HUES6 (cell line): ENCODE measurements around the gene PKD1.

ENCODE experiments used
- H3K27ac ChIP-seq: 2 replicates; pipeline ENCODE4 v1.7.0; 2013; ENCODE audit warnings: low read depth, mild to moderate bottlenecking, low read length, inconsistent platforms
- H3K27me3 ChIP-seq: 2 replicates; pipeline ENCODE4 v1.6.1; 2013; ENCODE audit warnings: low read length; ENCODE audit not compliant: control insufficient read depth, insufficient read depth
- H3K36me3 ChIP-seq: 2 replicates; pipeline ENCODE4 v1.6.1; 2013; ENCODE audit warnings: low read length; ENCODE audit not compliant: control insufficient read depth, insufficient read depth
- H3K4me1 ChIP-seq: 2 replicates; pipeline ENCODE4 v1.6.1; 2013; ENCODE audit warnings: low read length; ENCODE audit not compliant: control insufficient read depth, insufficient read depth
- H3K4me3 ChIP-seq: 2 replicates; pipeline ENCODE4 v1.5.1; 2013; ENCODE audit warnings: low read depth, low read length
- H3K9ac ChIP-seq: one replicate; pipeline ENCODE4 v1.6.1; 2013; ENCODE audit warnings: mild to moderate bottlenecking, low read length
- H3K9me3 ChIP-seq: 2 replicates; pipeline ENCODE4 v1.6.1; 2013; ENCODE audit warnings: low read depth, low read length; ENCODE audit not compliant: control insufficient read depth, insufficient read depth

PKD1 gene

DNA sequence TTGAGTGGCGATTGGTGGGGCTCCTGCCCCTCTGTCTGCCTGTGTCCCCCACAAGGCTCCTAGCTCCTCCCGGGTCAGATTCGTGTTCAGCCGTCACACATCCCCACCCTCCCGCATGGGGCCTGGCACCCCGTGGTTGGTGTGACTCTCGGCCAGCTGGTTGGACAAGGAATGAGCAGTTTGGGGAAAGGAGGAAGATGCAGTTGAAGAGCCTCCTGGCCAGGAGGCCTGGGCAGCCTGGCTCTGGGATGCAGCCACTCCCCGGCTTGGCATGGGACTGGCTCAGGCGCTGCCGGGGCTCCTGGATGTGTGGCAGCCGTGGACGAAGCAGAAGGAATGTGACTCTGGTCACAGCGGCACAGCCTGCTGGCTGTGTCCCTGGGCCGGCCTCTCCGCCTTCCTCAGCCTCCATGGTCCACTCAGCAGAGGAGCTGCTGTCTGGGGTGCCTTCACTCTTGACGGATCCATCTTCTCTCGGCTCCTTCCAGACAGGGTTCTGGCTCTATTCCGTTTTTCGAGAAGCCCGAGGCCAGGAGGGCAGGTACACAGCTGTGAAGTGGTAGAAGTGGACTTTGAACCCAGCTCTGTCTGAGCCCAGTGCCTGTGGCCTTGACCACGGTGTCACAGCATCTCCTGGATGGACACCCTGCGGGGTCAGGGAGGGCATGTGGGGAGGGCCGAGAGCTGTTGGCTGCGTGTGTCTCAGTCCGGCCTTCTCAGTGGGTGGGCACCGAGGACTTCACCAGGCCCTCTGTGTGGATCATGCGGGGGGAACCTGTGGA lies 22.0 kb upstream of the PKD1 start:
- Histone ChIP-seq H3K4me3 (no peak overlapping the region), H3K27ac (no peak overlapping the region; the same call in 1 of the 2 replicates), H3K36me3 (peaks cover 24% of the 10 kb centered on the region), H3K27me3 (no peaks in the 10 kb centered on the region), H3K9ac (no peak overlapping the region), H3K4me1 (peaks cover 53% of the 10 kb centered on the region), H3K9me3 (no peaks in the 10 kb centered on the region)

DNA sequence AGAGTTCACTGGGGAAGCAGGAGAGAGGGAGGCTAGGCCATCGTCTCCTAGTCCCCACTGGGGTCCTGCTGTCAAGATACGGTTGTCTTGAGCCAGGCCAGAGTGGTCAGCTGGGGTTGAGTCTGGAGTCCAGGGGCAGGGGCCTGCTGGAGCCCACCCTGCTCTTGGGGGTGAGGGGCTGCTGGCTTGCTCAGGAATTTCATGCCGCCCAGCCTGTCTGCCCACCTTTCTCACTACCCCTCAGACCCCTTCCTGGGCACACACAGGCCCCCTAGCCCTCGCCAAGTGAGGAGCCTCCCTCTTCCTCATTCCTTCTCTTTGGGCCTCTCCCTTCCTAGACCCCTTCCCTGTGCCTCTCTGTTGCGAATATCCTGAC lies 21.1 kb upstream of the PKD1 start:
- Histone ChIP-seq H3K4me1 (peaks cover 58% of the 10 kb centered on the region), H3K9me3 (no peaks in the 10 kb centered on the region), H3K4me3 (peak overlapping the region; percentile 96), H3K36me3 (peaks cover 31% of the 10 kb centered on the region), H3K27ac (no peak overlapping the region), H3K27me3 (no peaks in the 10 kb centered on the region), H3K9ac (peak overlapping the region; percentile 42)

DNA sequence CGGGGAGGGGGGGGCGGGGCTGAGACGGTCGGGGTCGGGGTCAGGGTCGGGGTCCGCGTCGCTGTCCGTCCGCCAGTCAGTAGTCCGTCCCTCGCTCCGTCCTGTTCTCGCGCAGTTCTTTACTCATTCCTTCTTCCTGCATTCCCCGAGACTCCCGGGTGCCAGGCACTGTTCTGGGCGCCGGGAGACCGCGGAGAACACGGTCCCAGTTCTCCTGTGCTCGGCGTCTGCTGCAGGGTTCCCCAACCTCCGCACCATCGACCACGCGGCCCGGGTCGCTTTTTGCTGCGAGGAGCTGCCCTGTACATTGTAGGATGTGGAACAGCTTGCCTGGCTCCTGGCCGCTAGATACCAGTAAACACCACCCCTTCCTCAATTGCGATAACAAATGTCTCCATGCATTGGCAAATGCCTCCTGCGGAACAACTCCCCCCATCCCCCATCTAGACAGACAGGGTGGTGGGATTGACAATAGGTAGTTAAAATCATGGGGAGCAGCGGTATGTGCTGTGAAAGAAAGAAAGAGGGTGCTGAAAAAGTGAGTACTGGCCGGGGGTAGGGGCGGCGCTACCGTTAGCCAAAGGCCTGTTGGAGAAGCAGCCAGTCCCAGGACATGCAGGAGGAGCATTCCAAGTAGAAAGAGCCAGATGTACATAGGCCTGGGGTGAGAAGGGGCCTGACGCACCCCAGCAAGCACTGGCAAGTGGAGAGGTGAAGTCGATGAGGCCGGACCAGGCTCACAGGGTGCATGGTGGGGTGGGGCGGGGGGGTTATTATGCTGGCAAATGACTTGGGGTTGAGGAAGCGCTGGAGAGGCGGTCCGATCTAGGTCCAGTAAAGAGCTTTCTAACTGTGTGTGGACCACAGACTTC lies 20.5 kb upstream of the PKD1 start:
- peaks cover 37% of the 10 kb centered on the region for H3K36me3 ChIP-seq
- H3K27ac ChIP-seq = 0 out of 2 replicates have a peak overlapping the region, but pooled peaks have one; percentile 68
- peak overlapping the region; percentile 92 for H3K9ac ChIP-seq
- H3K4me1 ChIP-seq = peaks cover 64% of the 10 kb centered on the region
- H3K9me3 ChIP-seq = no peaks in the 10 kb centered on the region
- H3K4me3 ChIP-seq = peak overlapping the region; percentile 96
- no peaks in the 10 kb centered on the region for H3K27me3 ChIP-seq

DNA sequence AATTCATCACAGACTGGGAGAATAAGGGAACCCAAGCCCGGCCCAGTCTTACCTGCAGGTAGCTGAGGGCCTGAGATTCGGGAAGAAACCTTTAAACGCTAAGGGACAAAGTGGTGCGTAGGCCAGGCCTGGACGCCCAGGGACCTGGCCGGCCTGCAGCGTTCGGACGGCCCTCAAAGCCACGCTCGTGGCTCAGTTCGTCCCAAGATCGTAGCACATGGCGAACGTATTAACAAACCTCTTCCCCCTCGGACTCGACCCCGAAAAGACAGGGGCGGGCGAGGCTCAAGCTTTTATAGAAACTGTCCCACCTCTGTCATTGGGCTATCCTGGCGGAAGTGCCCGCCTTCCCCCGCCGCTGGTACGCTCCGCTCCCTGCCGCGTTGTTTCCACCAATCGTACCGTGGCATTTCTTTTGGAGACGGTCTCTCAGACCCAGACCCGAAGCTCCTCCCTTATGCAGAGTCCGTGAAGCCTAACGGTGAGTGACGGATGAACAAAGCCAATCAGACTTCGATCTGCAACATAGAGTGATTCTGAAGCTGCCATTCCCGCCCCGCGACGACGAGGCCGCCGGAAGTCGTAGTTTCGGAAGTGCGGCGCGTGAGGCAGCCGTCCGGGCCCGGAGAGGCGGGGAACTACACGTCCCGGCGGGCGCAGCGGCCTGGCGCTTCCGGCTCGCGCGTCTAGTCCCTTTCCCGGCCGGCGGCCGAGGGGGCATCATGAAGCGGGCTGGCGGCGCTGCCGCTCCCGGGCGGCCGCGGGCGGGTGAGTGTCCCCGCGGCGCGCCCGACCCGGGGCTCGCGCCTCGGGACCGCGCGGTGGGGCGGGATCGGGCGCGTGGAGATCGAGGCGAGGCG lies 19.6 kb upstream of the PKD1 start, which contains the start of gene TRAF7:
Gene TRAF7, plus strand, starts transcription at position 692 of the 860 bp plus-strand sequence. CDS start 8,139 bp downstream, outside the sequence.
- Histone ChIP-seq H3K36me3 (peaks cover 38% of the 10 kb centered on the region), H3K9ac (peak within 1 kb of the TSS; percentile 100), H3K4me3 (peak within 1 kb of the TSS; percentile 97), H3K9me3 (no peaks in the 10 kb centered on the region), H3K4me1 (peaks cover 69% of the 10 kb centered on the region), H3K27ac (peak within 1 kb of the TSS; percentile 94), H3K27me3 (no peaks in the 10 kb centered on the region)

GRCh38 chr16:2154533-2155090 lies 18.9 kb upstream of the PKD1 start:
- H3K4me1 ChIP-seq = peaks cover 70% of the 10 kb centered on the region
- no peaks in the 10 kb centered on the region for H3K9me3 ChIP-seq
- H3K27me3 ChIP-seq = no peaks in the 10 kb centered on the region
- peak overlapping the region; percentile 97 for H3K4me3 ChIP-seq
- peak overlapping the region; percentile 100 for H3K9ac ChIP-seq
- H3K27ac ChIP-seq = peak overlapping the region; percentile 94
- H3K36me3 ChIP-seq = peaks cover 38% of the 10 kb centered on the region

- peaks cover 38% of the 10 kb centered on the region for H3K36me3 ChIP-seq
- peak overlapping the region; percentile 100 for H3K9ac ChIP-seq
- peak overlapping the region; percentile 94 for H3K27ac ChIP-seq
- H3K27me3 ChIP-seq = no peaks in the 10 kb centered on the region
- H3K4me1 ChIP-seq = peaks cover 59% of the 10 kb centered on the region
- H3K9me3 ChIP-seq = no peaks in the 10 kb centered on the region
- peak overlapping the region; percentile 97 for H3K4me3 ChIP-seq
These were observed 17.2 kb upstream of the PKD1 start for GRCh38 chr16:2152695-2153506.

DNA sequence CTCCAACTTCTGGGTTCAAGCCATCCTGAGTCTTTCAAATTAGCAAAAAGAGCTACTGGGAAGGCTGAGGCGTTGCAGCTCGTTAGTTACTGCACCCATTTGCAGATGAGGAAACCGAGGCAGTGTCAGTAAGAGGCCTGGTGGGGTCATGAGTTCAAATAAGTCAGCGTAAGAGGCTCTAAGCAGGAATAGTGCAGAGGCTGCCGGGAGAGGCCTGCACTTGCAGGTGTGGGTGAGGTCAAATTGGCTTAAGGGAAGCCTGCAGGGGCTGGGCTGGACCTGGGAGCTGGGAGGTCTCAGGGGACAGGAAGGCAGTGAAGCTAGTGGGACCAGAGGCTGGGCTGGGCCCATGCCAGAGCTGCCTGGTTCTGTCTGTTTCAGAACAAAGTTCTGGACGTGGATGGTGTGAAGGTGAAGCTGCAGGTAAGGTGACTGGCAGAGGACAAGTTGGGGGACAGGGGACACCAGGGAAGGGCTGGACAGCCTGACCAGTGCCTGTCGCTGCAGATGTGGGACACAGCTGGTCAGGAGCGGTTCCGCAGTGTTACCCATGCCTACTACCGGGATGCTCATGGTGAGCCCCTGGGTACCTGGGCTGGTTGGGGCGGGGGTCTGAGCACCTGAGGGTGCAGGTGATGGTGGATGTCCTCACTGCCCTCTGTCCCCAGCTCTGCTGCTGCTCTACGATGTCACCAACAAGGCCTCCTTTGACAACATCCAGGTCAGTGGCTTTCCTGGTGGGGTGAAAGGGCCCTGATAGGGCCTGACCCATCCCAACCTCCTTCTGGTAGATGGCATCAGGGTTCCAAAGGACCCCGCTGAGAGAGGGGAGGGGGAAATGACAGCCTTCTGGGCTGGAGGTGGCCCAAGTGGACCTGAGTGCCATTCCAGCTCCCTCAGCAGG lies 15.7 kb upstream of the PKD1 start:
- H3K4me1 ChIP-seq = peaks cover 46% of the 10 kb centered on the region

GRCh38 chr16:2150418-2151187 lies 14.9 kb upstream of the PKD1 start:
- Histone ChIP-seq H3K4me3 (peak overlapping the region; percentile 67), H3K9me3 (no peaks in the 10 kb centered on the region), H3K27me3 (no peaks in the 10 kb centered on the region), H3K4me1 (peaks cover 46% of the 10 kb centered on the region), H3K27ac (peak overlapping the region; percentile 38; the same call in 1 of the 2 replicates), H3K9ac (peak overlapping the region; percentile 77), H3K36me3 (peaks cover 38% of the 10 kb centered on the region)

More for the DNA sequence above, 15.7 kb upstream of the PKD1 start:
- Histone ChIP-seq H3K9me3 (no peaks in the 10 kb centered on the region), H3K4me3 (peak overlapping the region; percentile 7), H3K9ac (peak overlapping the region; percentile 77), H3K36me3 (peaks cover 38% of the 10 kb centered on the region), H3K27ac (no peak overlapping the region), H3K27me3 (no peaks in the 10 kb centered on the region)
